ENCODE measurements around the gene HERPUD2.
"Not testable (repeated sequence)": the region's sequence is repeated elsewhere in the genome, so short reads cannot be mapped to it uniquely, and the experiment has no call there.

The HERPUD2 gene

DNA sequence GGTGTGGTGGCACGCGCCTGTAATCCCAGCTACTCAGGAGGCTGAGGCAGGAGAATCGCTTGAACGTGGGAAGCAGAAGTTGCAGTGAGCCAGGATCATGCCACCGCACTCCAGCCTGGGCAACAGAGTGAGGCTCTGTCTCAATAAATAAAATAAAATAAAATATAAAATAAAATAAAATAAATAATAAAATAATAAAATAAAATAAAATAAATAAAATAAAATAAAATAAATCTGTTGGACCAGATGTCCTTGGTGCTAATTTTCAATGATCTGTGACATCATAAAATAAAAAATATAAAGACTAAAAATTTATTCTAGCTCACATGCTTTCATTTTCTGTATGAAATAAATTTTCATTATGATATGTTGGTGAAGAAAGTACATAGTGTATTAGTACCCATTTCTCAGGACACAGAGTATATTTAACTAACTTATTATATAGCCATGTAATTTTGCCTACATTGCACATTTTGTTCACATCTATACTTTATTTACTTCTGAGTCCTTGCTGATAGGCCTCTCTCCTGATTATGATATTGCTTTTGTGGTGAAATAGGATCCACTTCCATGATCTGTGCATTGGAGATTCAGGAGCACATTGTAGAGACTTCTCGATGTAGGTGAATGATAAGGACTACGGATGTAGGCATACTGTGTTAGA, 17.8 kb upstream of the HERPUD2 start:
- no peak for DNase-seq

DNA sequence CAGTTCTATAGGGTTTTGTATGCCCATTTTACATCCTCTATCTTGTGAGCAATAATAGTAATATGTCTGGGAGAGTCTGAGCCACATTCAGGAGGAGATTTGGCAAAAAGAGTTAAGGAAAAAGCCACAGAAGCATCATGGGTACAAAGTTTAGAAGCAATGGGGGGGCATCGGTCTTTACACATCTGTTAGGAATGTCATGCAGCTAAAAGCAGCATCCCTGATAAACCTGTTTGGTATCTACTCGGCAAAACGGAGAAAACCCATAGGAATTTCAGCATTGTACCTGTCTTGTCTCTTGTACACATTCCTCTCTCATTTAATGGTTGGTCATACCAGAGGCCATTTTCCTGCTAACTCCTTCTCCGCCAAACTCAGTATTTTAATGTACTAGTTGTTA, 12.5 kb upstream of the HERPUD2 start:
- no peak for DNase-seq

DNA sequence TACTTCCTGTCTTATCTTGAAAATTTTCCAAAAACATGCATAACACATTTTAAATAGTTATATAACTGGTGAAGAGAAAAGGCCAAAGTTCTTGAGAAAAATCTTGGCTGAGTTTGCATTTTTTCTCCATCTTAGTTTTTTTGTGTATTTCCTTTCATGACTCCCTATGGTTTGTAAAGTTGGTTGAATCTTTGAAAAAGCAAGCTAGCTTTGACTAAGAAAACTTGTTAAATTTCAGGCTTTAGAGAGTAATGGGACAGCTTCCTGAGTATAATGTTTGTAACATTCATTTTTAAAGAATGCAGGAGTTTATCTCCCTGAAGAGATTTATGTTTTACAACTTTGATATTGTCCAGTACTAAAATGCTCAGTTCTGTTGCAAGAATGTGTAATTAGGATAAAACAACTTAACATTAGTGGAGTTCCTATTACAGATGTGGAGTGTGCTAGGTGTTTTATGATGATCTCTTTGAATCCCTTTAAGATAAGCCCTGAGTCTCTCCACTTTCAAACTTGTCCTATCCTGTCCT, 11.1 kb upstream of the HERPUD2 start:
- no peak for DNase-seq

DNA sequence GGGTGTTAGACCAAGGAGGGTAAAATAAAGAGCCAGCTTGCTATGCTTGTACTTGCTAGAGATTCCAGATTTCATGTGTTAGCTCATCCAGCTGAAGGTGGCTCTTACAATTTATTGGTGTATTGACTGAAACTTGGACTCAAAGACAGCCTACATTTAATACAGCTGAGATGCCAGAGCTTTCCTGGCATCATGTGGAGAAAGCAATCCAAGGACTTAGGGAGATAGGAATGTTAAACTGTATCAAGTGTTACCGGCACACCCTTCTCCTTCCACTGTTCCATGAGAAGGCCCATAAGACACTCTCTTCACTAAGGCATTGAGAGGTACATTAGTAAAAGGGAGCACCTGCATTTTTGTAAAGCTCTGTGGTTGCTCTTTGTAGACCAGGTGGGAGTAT, 9.3 kb upstream of the HERPUD2 start:
- DNase-seq, result no peak

DNA sequence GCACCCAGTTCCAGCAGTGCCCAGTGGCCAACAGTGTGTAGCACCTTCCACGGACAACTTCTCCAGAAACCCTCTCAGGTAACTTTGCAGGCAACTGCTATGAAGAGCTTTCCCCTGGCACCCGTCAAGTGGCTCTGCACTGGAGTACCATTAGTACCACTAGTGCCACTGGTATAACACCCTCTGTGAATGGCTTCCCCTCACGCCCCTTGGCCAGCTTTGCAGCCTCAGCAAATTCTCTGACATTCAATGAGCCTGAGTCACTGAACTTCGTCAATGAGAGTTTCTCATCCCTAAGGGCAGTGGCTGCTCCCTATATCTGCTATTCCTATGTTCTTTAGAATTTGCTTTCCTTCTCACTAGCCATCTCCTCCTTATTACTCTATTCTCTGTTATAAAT, 7.6 kb upstream of the HERPUD2 start:
- DNase-seq, result no peak

DNA sequence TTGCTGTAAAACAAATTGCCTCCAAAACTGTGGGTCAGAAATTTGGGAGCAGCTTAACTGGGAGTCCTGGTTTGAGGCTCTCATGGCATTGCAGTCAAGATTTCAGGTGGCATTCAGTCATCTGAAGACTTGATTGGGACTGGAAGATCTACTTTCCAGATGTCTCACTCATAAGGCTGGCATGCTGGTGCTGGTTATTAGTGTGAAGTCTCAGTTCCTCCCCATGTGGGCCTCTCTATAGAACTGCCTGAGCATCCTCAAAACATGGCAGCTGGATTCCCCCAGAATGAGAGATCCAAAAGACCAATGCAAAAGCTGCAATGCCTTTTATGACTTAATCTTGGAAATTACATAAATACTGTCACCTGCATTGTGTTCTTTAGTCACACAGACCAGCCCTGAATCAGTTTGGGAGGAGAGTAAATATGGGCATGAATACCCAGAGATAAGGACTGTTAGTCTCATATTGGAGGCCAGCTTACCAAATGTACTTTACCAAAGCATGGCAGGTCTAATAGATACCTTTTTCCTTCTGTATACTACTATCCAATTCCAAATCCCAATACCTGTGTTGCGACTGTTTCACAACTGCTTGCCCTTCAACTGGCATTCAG, 6.5 kb upstream of the HERPUD2 start:
- peak in 1 of 5 donors; percentile 27 for DNase-seq

DNA sequence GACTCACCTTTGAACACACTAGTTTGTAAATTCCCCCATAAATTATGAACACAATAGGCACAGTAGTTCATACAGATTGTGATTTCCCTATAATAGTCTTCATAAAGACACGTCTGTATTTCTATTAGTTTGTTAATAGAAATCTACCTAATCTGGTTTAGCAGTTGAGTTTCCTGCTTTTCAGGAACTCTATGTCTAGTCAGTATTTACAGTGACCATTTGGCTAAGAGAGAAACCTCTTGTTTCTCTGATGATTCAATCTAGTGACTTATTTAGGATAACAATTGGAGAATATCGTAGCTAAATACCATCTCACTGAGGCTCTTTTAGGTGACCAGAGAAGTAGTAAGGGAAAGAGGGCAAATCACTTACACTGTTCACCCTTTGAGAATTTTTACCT, 5.9 kb upstream of the HERPUD2 start:
- no peak for DNase-seq

DNA sequence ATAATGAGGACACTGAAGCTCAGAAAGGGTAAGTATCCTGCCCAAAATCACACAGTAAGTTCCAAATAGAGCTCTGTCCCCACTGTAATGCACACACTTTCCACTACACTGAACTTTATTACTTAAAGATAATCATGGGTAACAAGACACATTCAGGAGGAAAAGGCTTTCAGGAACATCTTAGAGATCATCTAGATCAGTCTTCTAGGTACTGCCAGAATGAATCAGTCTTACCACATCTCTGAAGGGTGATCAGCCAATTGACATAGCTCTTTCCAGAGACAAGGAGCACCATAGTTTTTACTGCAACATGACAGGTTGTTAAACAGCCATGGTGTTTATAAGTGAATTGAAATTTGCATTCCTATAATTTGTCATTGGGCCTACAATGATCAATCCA, 5.4 kb upstream of the HERPUD2 start:
- peak in 1 of 5 donors; percentile 28 for DNase-seq

DNA sequence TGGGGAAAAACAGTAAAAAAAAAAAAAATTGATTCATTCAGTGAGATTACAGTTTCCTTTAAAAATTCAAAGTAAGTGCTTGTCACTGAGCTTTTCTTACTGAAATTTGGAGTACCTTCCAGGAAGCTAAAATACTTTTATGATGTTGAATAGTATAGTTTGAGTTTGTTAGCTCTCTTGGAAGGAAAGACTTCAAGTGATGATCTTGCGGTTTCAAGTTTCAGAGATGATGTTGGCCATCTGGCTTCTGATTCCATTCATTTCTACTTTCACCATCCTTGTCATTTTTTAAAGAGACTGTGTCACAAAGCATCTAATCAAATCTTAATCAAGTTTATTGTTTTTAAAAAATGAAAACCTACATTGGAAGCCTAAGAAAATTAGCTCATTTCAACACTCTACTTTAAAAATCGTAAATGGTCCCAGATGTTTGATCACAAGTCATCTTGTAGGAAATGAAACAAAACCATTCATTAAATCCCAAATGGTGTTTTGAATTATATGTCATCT, 4.9 kb upstream of the HERPUD2 start:
- DNase-seq, result peak in 1 of 5 donors; percentile 42

DNA sequence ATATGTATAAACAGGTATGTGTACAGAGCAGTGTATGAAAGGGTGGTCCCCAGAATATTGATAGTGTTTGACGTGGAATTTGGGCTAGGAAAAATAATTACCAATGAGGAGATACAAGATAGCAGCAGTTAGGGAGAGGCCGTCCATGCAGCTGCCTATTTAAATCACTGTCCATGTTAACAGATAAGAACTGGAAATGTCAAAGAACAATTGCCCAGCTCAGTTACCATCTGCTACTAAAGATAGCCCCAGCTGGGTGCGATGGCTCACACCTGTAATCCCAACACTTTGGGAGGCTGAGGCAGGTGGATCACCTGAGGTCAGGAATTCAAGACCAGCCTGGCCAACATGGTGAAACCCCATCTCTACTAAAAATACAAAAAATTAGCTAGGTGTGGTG, 3.4 kb upstream of the HERPUD2 start:
- DNase-seq, result not testable (repeated sequence)

DNA sequence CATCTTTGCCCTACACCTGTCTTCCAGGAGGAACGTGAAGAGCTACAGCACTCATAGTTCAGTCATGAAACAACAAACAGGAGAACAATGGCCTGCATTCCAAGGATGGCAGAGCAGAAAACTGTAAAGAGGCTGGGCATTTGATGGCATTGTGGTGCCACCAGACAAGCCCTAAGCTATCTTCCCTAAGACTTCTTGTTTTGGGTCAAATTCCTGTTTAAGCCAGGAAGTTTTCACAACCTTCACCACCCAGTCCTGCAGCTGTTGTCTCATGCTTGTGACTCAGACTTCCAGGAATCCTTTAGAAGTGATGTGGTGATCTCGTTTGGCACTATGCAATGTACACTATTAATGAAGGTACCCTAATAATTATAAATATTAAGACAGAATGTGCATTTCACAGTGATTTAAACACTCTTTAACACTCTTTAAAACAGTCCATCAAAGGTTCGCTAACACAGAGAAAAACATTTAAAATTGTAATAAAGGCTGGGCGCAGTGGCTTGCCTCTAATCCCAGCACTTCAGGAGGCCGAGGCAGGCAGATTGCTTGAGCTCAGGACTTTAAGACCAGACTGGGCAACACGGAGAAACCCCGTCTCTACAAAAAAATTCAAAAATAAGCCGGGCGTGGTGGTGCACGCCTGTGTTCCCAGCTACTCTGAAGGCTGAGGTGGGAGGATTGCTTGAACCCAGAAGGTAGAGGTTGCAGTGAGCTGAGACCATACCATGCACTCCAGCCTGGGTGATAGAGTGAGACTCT, 2.7 kb upstream of the HERPUD2 start:
- no peak for DNase-seq

DNA sequence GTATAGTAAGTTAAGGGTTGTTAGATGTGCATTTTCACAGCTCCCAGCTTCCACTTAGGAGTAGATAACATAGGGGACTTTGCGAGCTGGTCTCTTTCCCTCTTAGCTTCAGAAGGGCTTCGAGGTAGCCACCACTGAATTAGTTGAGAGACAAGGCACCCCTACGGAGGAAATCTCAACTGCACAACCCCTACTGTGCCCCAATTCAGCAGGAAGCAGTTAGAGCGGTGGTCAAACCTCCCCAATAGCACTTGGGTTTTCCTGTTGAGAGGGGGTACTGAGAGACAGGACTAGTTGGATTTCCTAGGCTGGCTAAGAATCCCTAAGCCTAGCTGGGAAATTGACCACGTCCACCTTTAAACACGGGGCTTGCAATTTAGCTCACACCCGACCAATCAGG, 1.1 kb upstream of the HERPUD2 start:
- no peak for DNase-seq

DNA sequence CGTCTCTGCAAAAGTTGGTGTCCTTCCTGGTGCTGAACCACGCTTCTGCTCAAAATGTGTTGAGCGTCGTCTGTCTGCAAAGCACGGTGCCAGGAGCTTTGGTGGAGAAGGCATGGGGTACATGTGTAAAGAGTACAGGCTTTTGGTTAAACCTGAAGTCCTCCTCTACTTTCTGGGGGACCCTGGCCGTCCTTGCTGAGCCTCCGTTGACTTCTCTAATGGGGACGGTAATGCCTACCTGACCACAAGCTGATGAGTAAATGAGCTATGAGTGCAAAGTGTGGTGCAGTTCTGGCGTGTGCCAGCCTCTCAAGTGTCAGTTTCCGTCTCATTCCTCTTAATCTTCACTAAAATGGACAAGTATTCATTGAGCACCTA, 527 bp upstream of the HERPUD2 start:
- DNase-seq, result peak in 1 of 5 donors; percentile 49

DNA sequence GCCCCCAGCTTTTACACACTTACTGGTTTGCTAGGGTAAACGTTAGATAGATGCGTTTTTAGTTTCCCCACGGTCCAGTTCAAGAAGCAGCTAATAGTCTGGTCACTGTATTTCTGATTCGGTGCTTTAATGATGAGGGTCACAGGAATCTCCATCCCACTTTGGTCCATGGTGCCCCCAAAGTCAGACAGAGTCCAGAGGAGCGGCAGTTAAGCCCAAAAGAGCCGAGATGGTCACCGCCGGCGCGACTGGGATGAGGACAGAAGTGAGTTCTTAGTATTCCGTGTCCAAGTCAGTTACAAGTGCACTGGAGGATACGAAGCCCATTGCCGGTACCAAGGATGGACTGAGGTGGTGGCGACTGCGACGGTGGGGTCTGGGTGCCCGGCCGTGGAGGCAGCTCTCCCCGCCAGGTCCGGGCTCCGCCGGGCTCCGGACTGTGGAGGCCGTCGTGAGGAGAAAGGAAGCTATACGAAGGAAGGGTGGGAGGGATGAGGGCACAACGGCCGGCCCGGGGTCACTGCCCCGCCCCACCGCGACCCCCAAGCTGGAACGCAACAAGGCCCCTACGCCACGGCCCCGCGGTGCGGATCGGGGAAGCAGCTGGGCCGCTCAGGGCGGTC, 663 bp downstream of the HERPUD2 start:
- DNase-seq, result peak in 1 of 5 donors; percentile 19

DNA sequence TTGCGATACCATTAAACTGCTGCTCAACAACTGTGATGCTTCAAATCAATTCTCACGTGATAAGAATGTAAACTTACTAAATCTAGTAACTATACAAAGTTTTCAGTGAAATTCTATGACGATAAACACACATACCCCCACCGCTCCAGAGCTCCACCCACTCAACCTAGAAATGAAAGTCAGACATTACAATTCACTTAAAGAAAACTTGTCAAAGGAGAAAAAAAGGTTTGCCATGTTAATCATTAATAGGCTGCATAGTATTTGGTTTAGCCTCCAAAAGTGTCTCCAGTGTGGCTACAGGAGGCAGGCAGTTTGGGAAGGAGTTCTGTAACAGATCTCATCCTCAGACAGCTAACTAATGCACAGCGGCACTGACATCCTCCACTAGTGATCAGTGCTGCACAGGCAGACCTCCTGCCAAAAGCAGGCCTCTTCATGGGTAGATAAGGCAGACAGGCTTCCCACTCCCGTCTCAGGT, 3.1 kb downstream of the HERPUD2 start:
- DNase-seq, result peak in 3 of 5 donors; percentile 13 to 60 (median 23)

DNA sequence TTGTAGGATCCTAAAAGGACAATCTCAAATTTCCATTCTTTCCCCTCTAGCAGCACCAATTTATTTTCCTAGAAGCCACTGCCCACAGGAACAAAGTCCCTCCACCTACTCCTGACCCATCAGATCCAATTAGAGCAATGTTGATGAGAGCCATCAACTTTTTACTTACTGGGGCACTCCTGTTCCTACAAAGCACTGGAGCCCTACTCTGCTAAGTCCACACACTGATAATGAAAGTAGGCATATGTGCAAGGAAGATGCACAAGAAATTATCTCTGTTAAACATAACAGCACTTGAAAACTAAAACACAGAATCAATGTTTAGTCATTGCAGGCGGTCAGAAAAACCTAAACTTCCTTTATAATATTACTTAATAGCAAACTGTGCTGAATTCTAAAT, 3.6 kb downstream of the HERPUD2 start:
- peak in 1 of 5 donors; percentile 24 for DNase-seq

DNA sequence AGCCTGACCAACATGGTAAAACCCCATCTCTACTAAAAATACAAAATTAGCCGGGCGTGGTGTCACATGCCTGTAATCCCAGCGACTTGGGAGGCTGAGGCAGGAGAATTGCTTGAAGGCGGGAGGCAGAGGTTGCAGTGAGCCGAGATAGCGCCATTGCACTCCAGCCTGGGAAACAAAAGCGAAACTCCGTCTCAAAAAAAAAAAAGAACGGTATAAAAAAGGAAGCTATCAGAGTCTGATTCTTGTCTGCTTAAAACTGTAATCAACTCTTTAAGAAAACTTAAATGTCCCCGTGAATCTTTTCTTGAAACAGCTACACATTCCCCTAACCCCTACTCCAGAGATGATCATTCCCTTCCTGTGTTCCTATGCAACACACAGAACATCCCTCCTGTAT, 4.3 kb downstream of the HERPUD2 start:
- DNase-seq, result not testable (repeated sequence)

DNA sequence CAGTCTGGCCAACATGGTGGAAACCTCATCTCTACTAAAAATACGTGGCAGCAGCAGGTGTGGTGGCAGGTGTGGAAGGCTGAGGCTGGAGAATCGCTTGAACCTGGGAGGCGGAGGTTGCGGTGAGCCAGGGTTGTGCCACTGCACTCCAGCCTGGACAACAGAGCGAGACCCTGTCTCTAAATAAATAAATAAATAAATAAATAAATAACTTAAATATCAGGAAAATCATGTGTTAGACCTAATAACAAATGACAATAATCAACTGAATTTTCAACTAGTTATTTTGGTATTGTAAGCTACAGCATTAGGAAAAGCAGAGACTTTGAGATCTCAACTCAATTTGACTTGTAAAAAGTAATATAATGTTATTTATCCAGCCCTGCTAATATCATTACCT, 9.2 kb downstream of the HERPUD2 start:
- DNase-seq, result no peak

DNA sequence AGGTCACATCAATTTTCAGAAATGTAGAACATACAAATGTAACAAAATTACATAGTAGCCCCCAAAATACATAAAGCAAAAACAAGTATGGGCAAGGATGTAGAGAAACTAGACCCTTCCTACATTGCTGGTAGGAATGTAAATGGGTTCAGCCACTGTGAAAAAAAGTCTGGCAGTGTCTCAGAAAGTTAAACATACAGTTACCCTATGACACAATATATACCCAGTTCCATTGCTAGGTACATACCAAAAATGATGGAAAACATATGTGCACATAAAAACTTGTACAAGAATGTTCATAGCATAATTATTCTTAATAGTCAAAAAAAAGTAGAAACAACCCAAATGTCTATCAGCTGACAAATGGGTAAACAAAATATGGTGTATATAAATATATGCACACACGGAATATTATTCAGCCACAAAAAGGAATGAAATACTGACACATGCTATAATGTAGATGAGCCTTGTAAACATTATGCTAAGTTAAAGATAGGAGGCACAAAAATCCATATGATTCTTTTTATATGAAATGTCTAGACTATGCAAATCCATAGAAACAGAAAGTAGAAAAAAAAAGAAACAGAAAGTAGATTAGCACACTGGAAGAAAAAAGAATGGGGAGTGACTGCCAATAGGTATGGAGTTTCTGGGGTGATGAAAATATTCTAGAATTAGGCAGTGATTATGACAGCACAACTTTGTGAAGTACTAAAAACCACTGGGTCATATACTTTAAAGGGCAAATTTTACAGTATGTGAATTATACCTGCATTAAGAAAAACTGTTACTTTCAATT, 13.5 kb downstream of the HERPUD2 start:
- DNase-seq, result no peak

DNA sequence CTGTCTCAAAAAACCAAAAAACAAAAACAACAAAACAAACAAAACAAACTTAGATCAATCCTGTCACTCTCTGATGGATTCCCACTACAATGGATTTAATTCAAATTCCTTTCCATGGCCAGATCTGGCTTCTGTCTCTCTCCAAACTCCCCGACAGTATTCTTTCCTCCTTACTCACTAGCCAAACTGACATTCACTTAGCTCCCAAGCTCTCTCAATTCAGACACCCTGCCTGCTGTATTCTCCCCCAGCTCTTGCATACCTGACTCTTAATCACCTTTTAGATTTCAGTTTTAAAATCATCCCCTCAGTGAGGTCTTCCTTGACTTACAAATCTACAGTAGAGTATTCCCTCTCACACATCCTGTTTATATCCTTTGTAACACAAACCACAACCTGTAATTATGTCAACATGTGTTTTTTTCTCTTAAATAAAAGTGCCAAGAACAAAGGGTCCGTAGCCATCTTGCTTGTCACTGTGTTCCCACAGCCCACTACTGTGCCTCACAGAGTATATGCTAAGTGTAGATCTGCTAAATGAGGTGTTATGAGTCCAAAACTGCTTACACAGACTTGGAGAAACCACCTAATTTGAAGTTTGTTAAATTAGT, 14.4 kb downstream of the HERPUD2 start:
- no peak for DNase-seq

DNA sequence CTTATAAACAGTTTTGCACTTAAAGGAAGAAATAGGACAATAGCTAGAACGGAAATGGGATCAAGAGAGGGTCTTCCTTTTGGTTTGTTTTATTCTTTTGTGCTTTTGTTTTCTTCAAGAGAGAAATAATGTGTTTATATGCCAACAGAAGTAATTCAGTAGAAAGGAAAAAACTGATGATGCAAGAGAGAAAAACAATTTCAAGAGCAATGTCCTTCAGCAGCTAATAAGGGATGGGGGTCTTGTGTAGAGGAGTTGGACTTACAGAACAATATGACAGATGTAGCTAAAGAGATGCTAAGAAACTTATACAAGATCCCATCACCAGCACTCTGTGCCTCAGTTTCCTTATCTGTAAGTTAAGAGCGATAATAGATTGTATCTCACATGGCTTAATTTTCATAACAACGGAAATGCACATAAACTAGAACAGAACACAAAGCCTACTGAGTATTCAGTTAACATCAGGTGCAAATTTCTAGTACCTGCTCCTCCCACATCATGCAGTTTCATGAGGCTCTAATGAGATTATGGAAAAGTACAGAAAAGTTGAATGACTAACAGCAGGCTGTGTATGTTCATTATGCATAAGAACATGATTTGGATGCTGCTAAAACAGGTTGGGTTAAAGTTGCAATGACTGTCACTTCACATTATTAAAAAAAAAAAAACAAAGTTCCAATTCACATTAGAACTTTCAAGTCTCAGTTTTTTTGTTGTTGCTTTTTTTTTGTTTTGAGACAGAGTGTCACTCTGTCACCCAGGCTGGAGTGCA, 17.2 kb downstream of the HERPUD2 start:
- no peak for DNase-seq

Measured in T-helper 1 cell (primary cell).